ENCODE measurements around the gene ETV7. TPM values are rescaled to one million over a fixed set of nuclear protein-coding genes. Genes with fewer than 3 reads are reported as not detected.

ETV7 gene
- total and polyA plus RNA-seq, 2 donors (not counting 1 experiment from before 2014, with no cell fraction given) = 0.96 to 2.0 TPM

GRCh38 chr6:36336779-36337241 is 50.7 kb downstream of the ETV7 start, which contains the start of gene BNIP5:
TSS of gene BNIP5 (minus strand) at chr6:36336888. CDS start at chr6:36330690, 6,198 bp downstream.
- WGBS (ENCODE audit: insufficient coverage) = 31% methylated on average over 2 of the region's 3 CpGs
- Histone ChIP-seq H3K9ac (ENCODE audit: low read length) (peak within 1 kb of the TSS; percentile 30), H2AFZ (ENCODE audit: insufficient read depth, low read depth, low read length, poor library complexity, severe bottlenecking) (peak within 1 kb of the TSS; percentile 52), H3K36me3 (replicated peaks in 1 of 2; ENCODE audit: control extremely low read depth in 1 of 2, control insufficient read depth in 1 of 2, extremely low read depth in 1 of 2, insufficient read depth in 2 of 2, low read length in 1 of 2) (no peaks in the 10 kb centered on the region), H3K79me2 (ENCODE audit: control insufficient read depth, insufficient read depth, low read length) (no peaks in the 10 kb centered on the region), H3K4me3 (ENCODE audit: control extremely low read depth in 1 of 5, extremely low read depth in 1 of 5, insufficient read depth in 1 of 5, low read depth in 2 of 5, low read length in 4 of 5) (no peak within 1 kb of the TSS), H3K27me3 (replicated peaks in 1 of 4; ENCODE audit: control extremely low read depth in 1 of 4, control insufficient read depth in 3 of 4, insufficient read depth in 4 of 4, low read length in 3 of 4) (peaks cover 0 to 19% (median 0%) of the 10 kb centered on the region in 4 experiments), H3K4me2 (replicated peaks; ENCODE audit: low read depth, low read length, poor library complexity, severe bottlenecking) (peak within 1 kb of the TSS; percentile 59), H3K9me3 (ENCODE audit: control extremely low read depth in 1 of 3, control insufficient read depth in 2 of 3, insufficient read depth in 1 of 3, low read length in 2 of 3) (no peaks in the 10 kb centered on the region), H4K20me1 (ENCODE audit: control insufficient read depth, insufficient read depth, low read length, poor library complexity, severe bottlenecking) (no peaks in the 10 kb centered on the region), H3K27ac (ENCODE audit: low read length in 2 of 2) (no peak within 1 kb of the TSS), H3K4me1 (ENCODE audit: control insufficient read depth in 2 of 2, insufficient read depth in 2 of 2, low read length in 2 of 2) (peaks cover 15 to 26% of the 10 kb centered on the region in 2 donors)
- peak; percentile 67 for DNase-seq
- H3K4me1 Mint-ChIP-seq = peaks cover 22% of the 10 kb centered on the region
- CTCF ChIA-PET = interaction anchor here (1.2 to 1.5 kb wide), 4 partner anchors 23 to 205 kb away, joined by 3 to 5 read pairs (median 3); no protein-coding TSS in a partner anchor
- POLR2A ChIA-PET = no interaction called here
- peak; percentile 44 for ATAC-seq (ENCODE audit: low read depth)
- peak within 1 kb of the TSS; percentile 27 for H3K4me3 Mint-ChIP-seq
- H3K9me3 Mint-ChIP-seq (ENCODE audit: insufficient read depth) = no peaks in the 10 kb centered on the region
- peak within 1 kb of the TSS; percentile 42 for H3K27ac Mint-ChIP-seq
- TF ChIP-seq EZH2 (IDR thresholded peaks at IDR 0.05; ENCODE audit: borderline replicate concordance, insufficient read depth, low read depth, low read length, poor library complexity, severe bottlenecking) (no peak), CTCF (IDR thresholded peaks at IDR 0.05) (no peak)
- intact Hi-C loops (cut with micrococcal nuclease) = no loop called here
- H3K27me3 Mint-ChIP-seq = peaks cover 43% of the 10 kb centered on the region

DNA sequence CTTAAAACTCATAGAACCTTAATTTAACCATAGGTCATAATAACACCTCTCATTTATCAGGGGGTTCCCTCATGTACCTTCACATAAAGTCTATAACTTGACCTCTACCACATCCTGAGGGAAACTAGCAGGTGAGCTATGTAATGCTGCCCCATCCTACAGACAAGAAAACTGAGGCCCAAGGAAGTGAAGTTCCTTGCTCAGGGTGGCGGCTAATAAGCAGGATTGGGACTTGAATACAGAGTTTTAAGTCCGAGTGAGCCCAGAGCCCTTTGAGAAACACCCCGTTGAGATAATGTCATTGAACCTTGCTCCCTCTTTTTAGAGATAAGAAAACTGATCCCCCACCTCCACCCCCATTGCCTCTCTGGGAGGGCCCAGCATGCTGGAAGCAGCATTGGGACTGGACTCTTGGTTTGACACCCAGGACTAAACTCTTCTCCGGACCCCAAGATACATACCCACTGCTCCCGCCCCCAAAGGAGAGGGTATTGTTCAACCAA is 51.2 kb downstream of the ETV7 start:
- WGBS (ENCODE audit: insufficient coverage) = 94% methylated on average over 3 of the region's 5 CpGs
- Histone ChIP-seq H3K27me3 (replicated peaks in 1 of 4; ENCODE audit: control extremely low read depth in 1 of 4, control insufficient read depth in 3 of 4, insufficient read depth in 4 of 4, low read length in 3 of 4) (peaks cover 0 to 19% (median 0%) of the 10 kb centered on the region in 4 experiments), H3K4me3 (ENCODE audit: control extremely low read depth in 1 of 5, extremely low read depth in 1 of 5, insufficient read depth in 1 of 5, low read depth in 2 of 5, low read length in 4 of 5) (no peak overlapping the region), H2AFZ (ENCODE audit: insufficient read depth, low read depth, low read length, poor library complexity, severe bottlenecking) (no peak overlapping the region), H3K4me2 (replicated peaks; ENCODE audit: low read depth, low read length, poor library complexity, severe bottlenecking) (peak overlapping the region; percentile 59), H3K4me1 (ENCODE audit: control insufficient read depth in 2 of 2, insufficient read depth in 2 of 2, low read length in 2 of 2) (peaks cover 15 to 26% of the 10 kb centered on the region in 2 donors), H3K9me3 (ENCODE audit: control extremely low read depth in 1 of 3, control insufficient read depth in 2 of 3, insufficient read depth in 1 of 3, low read length in 2 of 3) (no peaks in the 10 kb centered on the region), H4K20me1 (ENCODE audit: control insufficient read depth, insufficient read depth, low read length, poor library complexity, severe bottlenecking) (no peaks in the 10 kb centered on the region), H3K79me2 (ENCODE audit: control insufficient read depth, insufficient read depth, low read length) (no peaks in the 10 kb centered on the region), H3K9ac (ENCODE audit: low read length) (no peak overlapping the region), H3K27ac (ENCODE audit: low read length in 2 of 2) (no peak overlapping the region), H3K36me3 (replicated peaks in 1 of 2; ENCODE audit: control extremely low read depth in 1 of 2, control insufficient read depth in 1 of 2, extremely low read depth in 1 of 2, insufficient read depth in 2 of 2, low read length in 1 of 2) (no peaks in the 10 kb centered on the region)
- Mint-ChIP-seq H3K4me1 (peaks cover 22% of the 10 kb centered on the region), H3K9me3 (ENCODE audit: insufficient read depth) (no peaks in the 10 kb centered on the region), H3K27ac (no peak overlapping the region), H3K27me3 (peaks cover 43% of the 10 kb centered on the region), H3K4me3 (no peak overlapping the region)
- no peak for ATAC-seq (ENCODE audit: low read depth)
- DNase-seq = no peak
- CTCF ChIA-PET = interaction anchor here (1.2 to 1.5 kb wide), 4 partner anchors 24 to 205 kb away, joined by 3 to 5 read pairs (median 3); no protein-coding TSS in a partner anchor
- POLR2A ChIA-PET = no interaction called here
- TF ChIP-seq EZH2 (IDR thresholded peaks at IDR 0.05; ENCODE audit: borderline replicate concordance, insufficient read depth, low read depth, low read length, poor library complexity, severe bottlenecking) (no peak), CTCF (IDR thresholded peaks at IDR 0.05) (no peak)
- intact Hi-C loops (cut with micrococcal nuclease) = no loop called here

Measured in B cell (primary cell).